Suprapubic skin (tissue), 4 donors: ENCODE results near the gene BMPR1B. TPM values are rescaled to one million over a fixed set of nuclear protein-coding genes. Genes with fewer than 3 reads are reported as not detected.

Source experiments
- DNase-seq, 2 donors: peaks; one replicate each; pipeline ENCODE4 v3.0.0-alpha.2; 2019; ENCODE audit warnings: low spot score in 2 of 2
- H3K27ac ChIP-seq: fragments of 200-600 bp; sonication (generic); one replicate; pipeline ENCODE4 v1.5.1; 2019
- H3K27me3 ChIP-seq: fragments of 200-600 bp; sonication (generic); one replicate; pipeline ENCODE4 v1.5.1; 2019
- H3K36me3 ChIP-seq: fragments of 200-600 bp; sonication (generic); one replicate; pipeline ENCODE4 v1.5.1; 2019
- H3K4me1 ChIP-seq: fragments of 200-600 bp; sonication (generic); one replicate; pipeline ENCODE4 v1.5.1; 2019
- H3K4me3 ChIP-seq: fragments of 200-600 bp; sonication (generic); one replicate; pipeline ENCODE4 v1.5.1; 2019; ENCODE audit warnings: mild to moderate bottlenecking
- H3K9me3 ChIP-seq: fragments of 200-600 bp; sonication (generic); one replicate; pipeline ENCODE4 v1.5.1; 2019
- CTCF ChIP-seq, 2 donors: fragments of 200-600 bp in 1 of 2; fragments of 450-650 bp in 1 of 2; sonication (generic) in 1 of 2; IDR thresholded peaks; one replicate each; pipeline ENCODE4 v1.5.1; 2016 to 2019; ENCODE audit warnings: antibody characterized with exemption in 2 of 2, mild to moderate bottlenecking in 1 of 2, moderate library complexity in 1 of 2
- EP300 ChIP-seq: sonication (generic); formaldehyde crosslinking; IDR thresholded peaks from one replicate; pipeline ENCODE4 v1.6.1; 2017; ENCODE audit warnings: antibody characterized with exemption
- POLR2A ChIP-seq, 2 donors: fragments of 450-650 bp; IDR thresholded peaks; one replicate each; pipeline ENCODE4 v1.6.1; 2017; ENCODE audit warnings: antibody characterized with exemption in 2 of 2, mild to moderate bottlenecking in 2 of 2, moderate library complexity in 2 of 2
- POLR2AphosphoS5 ChIP-seq, 3 donors: sonication (generic); formaldehyde crosslinking; IDR thresholded peaks; one replicate each; pipeline ENCODE4 v1.6.1; 2017; ENCODE audit warnings: antibody characterized with exemption in 3 of 3
- WGBS: methylation state at CpG from one replicate; pipeline ENCODE4 v1.1.5; 2018; 5-methylcytosine and 5-hydroxymethylcytosine counted together
- total RNA-seq, 4 donors: library from RNA; depleted of rRNA; stranded (reverse); fragments of >200 nt; gene quantifications; one replicate each; pipeline ENCODE4 v1.1.0, GENCODE V29; 2016

The BMPR1B gene
- total RNA-seq, 4 donors from 2014 or later: 0.38 to 1.2 (median 0.75) TPM

- Histone ChIP-seq H3K36me3 (no peaks in the 10 kb centered on the region), H3K9me3 (no peaks in the 10 kb centered on the region), H3K4me1 (no peaks in the 10 kb centered on the region), H3K27me3 (no peaks in the 10 kb centered on the region), H3K27ac (no peak overlapping the region), H3K4me3 (no peak overlapping the region)
- WGBS: 83% methylated on average over 2 of the region's 2 CpGs
- DNase-seq: no peak
- no peak for TF ChIP-seq CTCF (IDR thresholded peaks at IDR 0.05)
- no peak for TF ChIP-seq EP300
- TF ChIP-seq POLR2A (IDR thresholded peaks at IDR 0.05): no peak
- no peak for TF ChIP-seq POLR2AphosphoS5 (IDR thresholded peaks at IDR 0.05)
These were observed 400.3 kb downstream of the BMPR1B start for GRCh38 chr4:95158045-95158444.

GRCh38 chr4:95158626-95159025, 400.9 kb downstream of the BMPR1B start:
- no peak overlapping the region for H3K27ac ChIP-seq
- no peaks in the 10 kb centered on the region for H3K36me3 ChIP-seq
- DNase-seq: no peak
- no peak for TF ChIP-seq CTCF (IDR thresholded peaks at IDR 0.05)
- no peak for TF ChIP-seq EP300
- no peak for TF ChIP-seq POLR2A (IDR thresholded peaks at IDR 0.05)
- no peak for TF ChIP-seq POLR2AphosphoS5 (IDR thresholded peaks at IDR 0.05)
- no peak overlapping the region for H3K4me3 ChIP-seq
- H3K27me3 ChIP-seq: no peaks in the 10 kb centered on the region
- WGBS: 81% methylated on average over 2 of the region's 2 CpGs
- no peaks in the 10 kb centered on the region for H3K9me3 ChIP-seq
- H3K4me1 ChIP-seq: no peaks in the 10 kb centered on the region

DNA sequence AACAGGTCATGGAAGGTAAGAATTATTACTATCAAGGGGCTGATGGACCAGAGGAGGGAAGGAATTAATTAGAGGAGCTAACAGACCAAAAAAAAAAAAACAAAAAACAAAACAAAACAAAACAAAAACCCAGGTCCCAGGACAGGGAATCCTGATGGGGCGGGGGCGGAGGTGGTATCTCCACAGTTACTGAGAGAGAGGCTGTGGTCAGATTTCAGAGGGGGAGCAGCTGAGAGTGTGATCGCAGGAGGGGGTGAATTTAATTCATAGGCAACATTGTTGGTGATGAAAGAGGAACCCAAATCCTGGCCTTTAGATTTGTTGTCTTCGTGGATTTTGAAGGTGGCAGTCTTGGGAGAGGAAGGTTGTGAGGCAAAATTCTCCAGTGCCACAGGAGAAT, 401.6 kb downstream of the BMPR1B start:
- no peak for DNase-seq
- Histone ChIP-seq H3K4me3 (no peak overlapping the region), H3K9me3 (no peaks in the 10 kb centered on the region), H3K4me1 (no peaks in the 10 kb centered on the region), H3K27me3 (no peaks in the 10 kb centered on the region), H3K27ac (no peak overlapping the region), H3K36me3 (no peaks in the 10 kb centered on the region)
- no peak for TF ChIP-seq POLR2A (IDR thresholded peaks at IDR 0.05)
- WGBS: 88% methylated on average over 4 of the region's 4 CpGs

DNA sequence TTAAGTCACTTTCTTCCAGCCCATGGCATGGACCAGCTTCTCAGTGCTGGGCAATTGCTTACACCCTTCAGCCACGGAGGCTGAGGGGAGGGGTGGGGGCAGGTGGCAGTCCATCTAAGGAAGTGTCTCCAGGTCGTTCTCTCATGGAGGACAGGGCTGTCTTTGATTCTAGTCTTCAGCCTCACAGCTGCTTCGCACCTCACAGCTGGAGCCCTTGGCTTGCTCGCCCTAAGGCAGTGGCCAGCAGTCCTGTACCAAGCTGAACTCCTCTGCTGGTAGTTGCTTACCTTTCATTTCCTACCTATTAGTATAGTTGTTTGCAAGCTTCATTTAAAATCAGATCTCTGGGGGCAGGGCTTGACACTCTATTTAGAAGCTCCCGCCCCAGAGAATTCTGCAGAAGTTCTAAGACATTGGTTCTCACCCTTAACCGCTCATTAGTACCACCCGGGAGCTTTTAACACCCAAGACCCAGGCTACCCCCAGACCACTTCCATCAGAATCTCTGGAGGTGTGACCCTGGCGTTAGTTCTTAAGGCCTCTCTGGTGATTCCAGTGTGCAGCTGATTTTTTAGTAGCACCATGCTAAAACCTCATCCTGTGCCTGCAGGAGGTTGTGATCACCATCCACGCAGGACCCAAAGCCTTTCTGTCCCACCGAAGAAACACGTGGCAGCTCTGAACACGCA, 404.2 kb downstream of the BMPR1B start:
- Histone ChIP-seq H3K4me1 (no peaks in the 10 kb centered on the region), H3K27me3 (no peaks in the 10 kb centered on the region), H3K4me3 (no peak overlapping the region), H3K27ac (no peak overlapping the region), H3K9me3 (no peaks in the 10 kb centered on the region), H3K36me3 (no peaks in the 10 kb centered on the region)
- TF ChIP-seq EP300 (no peak), POLR2A (IDR thresholded peaks at IDR 0.05) (no peak), CTCF (IDR thresholded peaks at IDR 0.05) (no peak), POLR2AphosphoS5 (IDR thresholded peaks at IDR 0.05) (no peak)
- DNase-seq: no peak
- 72% methylated on average over 12 of the region's 12 CpGs for WGBS

DNA sequence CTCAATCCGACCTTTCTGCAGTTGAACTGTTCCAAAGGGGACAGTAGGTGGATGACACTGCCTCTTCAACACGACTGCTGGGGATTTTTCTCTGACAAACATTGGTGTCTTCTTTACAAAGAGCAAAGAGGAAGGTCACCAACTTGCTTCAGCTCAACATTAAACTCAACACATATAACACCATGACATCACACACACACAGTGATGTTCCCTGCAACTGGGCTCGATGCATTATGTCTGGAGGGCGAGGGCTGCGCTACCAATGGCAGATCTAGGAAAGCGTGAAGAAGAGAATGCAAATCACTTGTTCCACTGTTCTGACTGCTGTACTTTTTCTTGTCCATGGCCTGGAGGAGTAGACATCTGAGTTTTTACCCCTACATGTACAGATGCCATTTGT, 405.1 kb downstream of the BMPR1B start:
- no peak for TF ChIP-seq POLR2A (IDR thresholded peaks at IDR 0.05)
- no peak for TF ChIP-seq EP300
- no peak for TF ChIP-seq POLR2AphosphoS5 (IDR thresholded peaks at IDR 0.05)
- no peak for TF ChIP-seq CTCF (IDR thresholded peaks at IDR 0.05)
- WGBS: 80% methylated on average over 6 of the region's 6 CpGs
- no peaks in the 10 kb centered on the region for H3K9me3 ChIP-seq

More for the DNA sequence above, 405.1 kb downstream of the BMPR1B start:
- Histone ChIP-seq H3K36me3 (no peaks in the 10 kb centered on the region), H3K27me3 (no peaks in the 10 kb centered on the region), H3K27ac (no peak overlapping the region), H3K4me3 (no peak overlapping the region), H3K4me1 (no peaks in the 10 kb centered on the region)
- no peak for DNase-seq
